ENCODE results near the gene GALNT13. TPM values are rescaled to one million over a fixed set of nuclear protein-coding genes. Genes with fewer than 3 reads are reported as not detected.

GALNT13 gene
- polyA plus RNA-seq, 2 of the 4 experiments (the other 2 are of a cell fraction): 12.1 to 15.6 TPM

DNA sequence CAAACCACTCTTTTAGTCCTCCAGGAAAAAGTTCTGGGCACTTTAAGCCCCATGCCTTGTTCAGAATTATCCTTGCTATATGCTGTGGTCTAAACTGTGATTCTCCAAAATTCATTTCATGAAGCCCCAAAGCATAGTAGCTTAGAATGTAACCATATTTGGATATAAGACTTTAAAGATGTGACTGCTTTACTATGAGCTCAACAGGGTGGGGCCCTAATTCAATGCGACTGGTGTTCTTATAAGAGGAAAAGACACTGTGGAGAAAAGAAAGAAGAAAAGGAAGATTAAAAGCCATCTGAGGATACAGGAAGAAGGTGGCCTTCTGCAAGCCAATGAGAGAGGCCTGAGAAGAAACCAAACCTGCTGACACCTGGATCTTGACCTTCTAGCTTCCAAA lies 174.8 kb downstream of the GALNT13 start:
- H3K4me2 ChIP-seq: no peak overlapping the region
- TF ChIP-seq HOXB5 (CRISPR knock-in tag; IDR thresholded peaks at IDR 0.05): no peak
- TF ChIP-seq CBX8 (IDR thresholded peaks at IDR 0.05): no peak
- ChIA-PET POLR2A (no interaction called here), CTCF (interaction anchor here (1.0 kb wide), 1 partner anchor 10 kb away, joined by 4 read pairs; no protein-coding TSS in a partner anchor)
- H3K4me3 ChIP-seq: no peak overlapping the region
- H3K9me3 ChIP-seq: no peaks in the 10 kb centered on the region
- 96% methylated on average over 1 of the region's 1 CpG for WGBS (ENCODE audit: missing lambda C conversion rate)
- FAIRE-seq: no peak
- DNase-seq (ENCODE audit: low read depth in 1 of 2, low spot score in 1 of 2): no peak
- H3K4me1 ChIP-seq: no peaks in the 10 kb centered on the region
- no peak overlapping the region for H3K27ac ChIP-seq
- no peak for ATAC-seq

DNA sequence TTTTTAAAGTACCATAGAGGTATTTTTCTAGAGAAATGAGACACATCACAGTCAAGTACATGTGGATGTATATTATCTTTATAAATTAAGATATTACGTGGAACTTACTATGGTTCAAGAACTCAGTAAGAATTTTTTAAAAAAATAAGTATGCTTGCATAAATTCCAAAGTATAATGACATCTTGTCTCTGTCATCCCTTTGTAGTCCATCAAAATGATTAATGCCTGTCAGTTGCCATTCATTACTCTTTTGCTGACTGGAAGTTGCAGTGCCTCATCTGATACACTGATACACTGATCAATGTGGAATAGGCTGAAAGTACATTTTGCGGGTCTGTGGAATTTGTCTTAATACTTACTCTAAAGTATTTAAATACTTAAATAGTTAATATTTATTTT lies 177.2 kb downstream of the GALNT13 start:
- DNase-seq (ENCODE audit: low read depth in 1 of 2, low spot score in 1 of 2) (no peak), FAIRE-seq (no peak), ATAC-seq (no peak)
- POLR2A ChIA-PET: no interaction called here
- Histone ChIP-seq H3K4me3 (no peak overlapping the region), H3K9me3 (no peaks in the 10 kb centered on the region), H3K4me1 (no peaks in the 10 kb centered on the region), H3K27ac (no peak overlapping the region), H3K4me2 (no peak overlapping the region)
- 91% methylated on average over 2 of the region's 2 CpGs for WGBS (ENCODE audit: missing lambda C conversion rate)
- TF ChIP-seq EHF (CRISPR knock-in tag; IDR thresholded peaks at IDR 0.05): no peak
- TF ChIP-seq JUN (IDR thresholded peaks at IDR 0.05): no peak
- TF ChIP-seq NPAS2 (CRISPR knock-in tag; IDR thresholded peaks at IDR 0.05; ENCODE audit: borderline replicate concordance): no peak
- no peak for TF ChIP-seq ZNF302 (CRISPR knock-in tag; IDR thresholded peaks at IDR 0.05)
- CTCF ChIA-PET: no interaction called here

DNA sequence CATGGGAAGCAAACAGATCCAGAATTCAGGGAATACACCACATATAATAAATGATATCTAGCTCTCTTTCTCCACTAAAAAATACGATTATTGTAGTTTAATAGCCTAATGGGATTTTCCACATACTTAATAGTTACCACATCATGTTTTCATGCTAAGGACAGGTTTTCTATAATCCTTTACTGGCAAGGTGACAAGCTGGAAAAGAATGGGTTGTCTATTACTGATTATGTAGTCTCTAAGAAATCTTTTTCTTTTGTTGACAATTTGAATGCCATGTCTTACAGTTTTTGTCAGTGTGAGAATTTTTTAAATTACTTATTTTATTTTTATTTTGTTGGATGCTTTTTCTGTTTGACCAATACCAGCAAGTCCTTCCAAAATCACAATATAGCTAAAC lies 177.8 kb downstream of the GALNT13 start:
- no peak for FAIRE-seq

DNA sequence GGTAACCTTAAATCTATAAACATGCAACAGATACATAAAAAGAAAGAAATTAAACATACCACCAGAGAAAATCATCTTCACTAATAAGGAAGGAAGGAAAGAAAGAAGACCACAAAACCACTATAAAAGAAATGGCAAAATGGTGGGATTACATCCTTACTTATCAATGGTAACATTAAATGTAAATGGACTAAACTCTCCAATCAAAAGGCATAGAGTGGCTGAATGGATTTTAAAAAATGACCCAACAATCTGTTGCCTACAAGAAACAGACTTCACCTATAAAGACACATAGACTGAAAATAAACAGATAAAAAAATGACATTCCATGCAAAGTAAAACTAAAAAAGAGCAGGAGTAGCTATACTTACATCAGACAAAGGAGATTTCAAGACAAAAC lies 195.4 kb downstream of the GALNT13 start:
- CTCF ChIA-PET: no interaction called here
- no peak for TF ChIP-seq CHD4 (IDR thresholded peaks at IDR 0.05; ENCODE audit: borderline replicate concordance)
- TF ChIP-seq, protein P1, sequence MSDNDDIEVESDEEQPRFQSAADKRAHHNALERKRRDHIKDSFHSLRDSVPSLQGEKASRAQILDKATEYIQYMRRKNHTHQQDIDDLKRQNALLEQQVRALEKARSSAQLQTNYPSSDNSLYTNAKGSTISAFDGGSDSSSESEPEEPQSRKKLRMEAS (IDR thresholded peaks at IDR 0.05): no peak
- TF ChIP-seq HDAC2 (IDR thresholded peaks at IDR 0.05): no peak
- no peak for TF ChIP-seq ZC3H11A (IDR thresholded peaks at IDR 0.05)
- no peak for TF ChIP-seq KDM1A (IDR thresholded peaks at IDR 0.05; ENCODE audit: low read depth)
- no peak for TF ChIP-seq POLR2A (IDR thresholded peaks at IDR 0.05; ENCODE audit: low read length)
- no peak for TF ChIP-seq FOSL2 (IDR thresholded peaks at IDR 0.05)
- TF ChIP-seq FOSL2 (CRISPR knock-in tag; IDR thresholded peaks at IDR 0.05): no peak
- no peak for TF ChIP-seq MAFK (IDR thresholded peaks at IDR 0.05; ENCODE audit: partially characterized antibody)
- DNase-seq (ENCODE audit: low read depth in 1 of 2, low spot score in 1 of 2) (no peak), ATAC-seq (no peak), FAIRE-seq (no peak)
- POLR2A ChIA-PET: no interaction called here
- Histone ChIP-seq H3K9me3 (0 out of 3 replicates have a peak, but pooled peaks cover 6% of the 10 kb centered on the region), H3K4me2 (no peak overlapping the region), H3K27ac (no peak overlapping the region), H3K4me3 (no peak overlapping the region), H3K4me1 (no peaks in the 10 kb centered on the region)

More for the DNA sequence above, 177.8 kb downstream of the GALNT13 start:
- Histone ChIP-seq H3K4me1 (no peaks in the 10 kb centered on the region), H3K9me3 (no peaks in the 10 kb centered on the region), H3K4me2 (no peak overlapping the region), H3K27ac (no peak overlapping the region), H3K4me3 (no peak overlapping the region)
- 72% methylated on average over 1 of the region's 1 CpG for WGBS (ENCODE audit: missing lambda C conversion rate)
- no peak for ATAC-seq
- CTCF ChIA-PET: no interaction called here
- TF ChIP-seq NFE2L2 (conservative IDR thresholded peaks at IDR 0.05; ENCODE audit: low read length) (no peak), CHD4 (IDR thresholded peaks at IDR 0.05; ENCODE audit: borderline replicate concordance) (no peak), EHF (CRISPR knock-in tag; IDR thresholded peaks at IDR 0.05) (no peak), FOSL2 (IDR thresholded peaks at IDR 0.05) (no peak), FOSL2 (CRISPR knock-in tag; IDR thresholded peaks at IDR 0.05) (no peak)
- DNase-seq (ENCODE audit: low read depth in 1 of 2, low spot score in 1 of 2): no peak
- POLR2A ChIA-PET: no interaction called here

DNA sequence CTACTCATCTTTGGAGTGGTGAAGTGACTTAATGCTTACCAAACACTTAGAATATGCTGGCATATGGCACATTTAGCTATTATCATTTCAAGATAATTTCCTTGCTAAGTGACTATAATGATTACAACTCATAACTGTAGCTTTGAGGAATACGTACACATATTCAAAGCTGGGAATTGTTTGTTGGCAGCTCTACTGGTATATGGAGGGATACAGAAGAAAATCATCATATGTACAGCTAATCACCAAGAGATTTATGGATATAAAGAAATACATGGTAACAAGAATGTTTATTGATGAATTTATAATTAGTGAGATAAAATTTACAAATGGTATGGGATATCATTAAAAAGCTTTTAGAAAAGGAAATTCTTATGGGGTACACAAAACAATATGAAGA lies 207.2 kb downstream of the GALNT13 start:
- Histone ChIP-seq H3K27ac (no peak overlapping the region), H3K4me2 (no peak overlapping the region), H3K4me3 (no peak overlapping the region), H3K9me3 (no peaks in the 10 kb centered on the region), H3K4me1 (no peaks in the 10 kb centered on the region; the same call in 2 of the 3 replicates)
- POLR2A ChIA-PET: no interaction called here
- CTCF ChIA-PET: no interaction called here
- WGBS (ENCODE audit: missing lambda C conversion rate): 97% methylated on average over 1 of the region's 1 CpG
- DNase-seq (ENCODE audit: low read depth in 1 of 2, low spot score in 1 of 2) (no peak), FAIRE-seq (no peak), ATAC-seq (no peak)
- TF ChIP-seq CBX2 (IDR thresholded peaks at IDR 0.05; ENCODE audit: borderline replicate concordance, low read depth) (no peak), JUNB (IDR thresholded peaks at IDR 0.05) (no peak), HOXA7 (CRISPR knock-in tag; IDR thresholded peaks at IDR 0.05) (no peak), FOSB (CRISPR knock-in tag; IDR thresholded peaks at IDR 0.05) (no peak), SMC3 (IDR thresholded peaks at IDR 0.05) (no peak), NR3C1 (IDR thresholded peaks at IDR 0.05) (no peak), ZSCAN20 (CRISPR knock-in tag; IDR thresholded peaks at IDR 0.05) (no peak), MAFK (IDR thresholded peaks at IDR 0.05; ENCODE audit: partially characterized antibody) (no peak), TFCP2L1 (CRISPR knock-in tag; IDR thresholded peaks at IDR 0.05) (no peak), RAD21 (conservative IDR thresholded peaks at IDR 0.05 in 1 of 2, IDR thresholded peaks at IDR 0.05 in 1 of 2) (no peak), EHMT2 (IDR thresholded peaks at IDR 0.05; ENCODE audit: low read depth) (no peak), MYC (IDR thresholded peaks at IDR 0.05; ENCODE audit: borderline replicate concordance, low read length) (no peak), CEBPB (IDR thresholded peaks at IDR 0.05) (no peak), JUN (IDR thresholded peaks at IDR 0.05) (no peak)
- TF ChIP-seq, protein P2, sequence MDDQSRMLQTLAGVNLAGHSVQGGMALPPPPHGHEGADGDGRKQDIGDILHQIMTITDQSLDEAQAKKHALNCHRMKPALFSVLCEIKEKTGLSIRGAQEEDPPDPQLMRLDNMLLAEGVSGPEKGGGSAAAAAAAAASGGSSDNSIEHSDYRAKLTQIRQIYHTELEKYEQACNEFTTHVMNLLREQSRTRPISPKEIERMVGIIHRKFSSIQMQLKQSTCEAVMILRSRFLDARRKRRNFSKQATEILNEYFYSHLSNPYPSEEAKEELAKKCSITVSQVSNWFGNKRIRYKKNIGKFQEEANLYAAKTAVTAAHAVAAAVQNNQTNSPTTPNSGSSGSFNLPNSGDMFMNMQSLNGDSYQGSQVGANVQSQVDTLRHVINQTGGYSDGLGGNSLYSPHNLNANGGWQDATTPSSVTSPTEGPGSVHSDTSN (IDR thresholded peaks at IDR 0.05): no peak
- TF ChIP-seq, protein P3, sequence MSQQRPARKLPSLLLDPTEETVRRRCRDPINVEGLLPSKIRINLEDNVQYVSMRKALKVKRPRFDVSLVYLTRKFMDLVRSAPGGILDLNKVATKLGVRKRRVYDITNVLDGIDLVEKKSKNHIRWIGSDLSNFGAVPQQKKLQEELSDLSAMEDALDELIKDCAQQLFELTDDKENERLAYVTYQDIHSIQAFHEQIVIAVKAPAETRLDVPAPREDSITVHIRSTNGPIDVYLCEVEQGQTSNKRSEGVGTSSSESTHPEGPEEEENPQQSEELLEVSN (IDR thresholded peaks at IDR 0.05; ENCODE audit: borderline replicate concordance, low read depth): no peak
